GM11168 (cell line): ENCODE measurements around the gene DGKI.

Source experiments
- in situ Hi-C: fragments of 300-500 bp; cut with MboI; formaldehyde crosslinking; loops from one replicate; pipeline ENCODE4 v1.12.0; 2022; ENCODE audit warnings: low sequenced_read_pairs; ENCODE audit not compliant: unreplicated experiment

DGKI gene

DNA sequence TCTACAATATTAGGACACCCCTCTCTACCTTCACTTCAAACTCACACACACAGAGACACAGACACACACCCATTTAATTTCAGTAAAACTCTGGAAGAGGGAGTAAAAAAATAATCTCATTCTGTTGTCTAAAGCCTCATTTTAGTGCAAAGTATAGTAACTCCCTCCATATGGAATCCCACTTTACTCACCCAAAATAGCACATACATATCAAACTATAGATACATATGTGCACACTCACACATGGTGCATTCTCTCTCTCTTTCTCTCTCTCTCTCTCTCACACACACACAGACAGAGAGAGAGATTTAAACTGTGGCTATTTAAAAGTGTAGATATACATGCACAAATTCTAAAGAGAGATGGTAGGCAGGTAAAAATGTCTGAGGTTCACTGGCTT is 323.6 kb downstream of the DGKI start:
- in situ Hi-C loops = no loop called here

DNA sequence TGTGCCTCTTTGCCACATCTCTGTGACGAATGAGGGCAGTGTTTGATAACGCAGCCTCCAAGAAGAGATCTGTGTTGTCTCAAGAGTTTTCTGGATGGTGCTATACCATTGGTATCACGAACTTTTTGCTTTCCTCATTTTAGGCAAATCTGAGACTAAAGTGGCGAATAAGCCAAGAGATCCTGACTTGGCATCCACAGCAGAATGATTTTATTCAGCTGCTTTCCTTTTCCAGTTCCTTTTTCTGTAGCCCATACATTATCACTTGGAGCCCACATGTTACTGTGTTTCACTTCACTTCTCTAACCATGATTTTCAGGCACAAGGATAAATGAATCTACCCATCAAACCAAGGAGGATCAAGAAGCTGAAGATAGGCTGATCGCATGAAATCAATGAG is 325.3 kb downstream of the DGKI start:
- in situ Hi-C loops = no loop called here

DNA sequence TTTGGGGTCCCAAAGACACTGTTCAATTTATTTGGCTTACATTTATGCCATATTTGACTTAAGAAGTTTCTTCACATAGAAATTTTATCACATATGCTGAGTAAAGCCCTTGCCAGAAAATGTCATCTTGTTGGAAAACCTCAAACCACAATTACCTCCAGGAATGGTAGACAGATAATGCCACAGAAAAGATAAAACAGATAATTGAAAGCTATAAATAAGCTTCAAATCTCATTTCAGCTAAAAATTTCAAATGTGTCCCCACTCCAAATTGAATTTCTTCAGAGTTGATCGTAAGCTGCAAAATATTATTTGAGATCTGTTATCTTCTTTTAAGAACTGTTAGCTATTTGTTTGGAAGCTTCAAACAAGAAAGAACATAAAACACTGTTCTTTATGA is 326.8 kb downstream of the DGKI start:
- in situ Hi-C loops = no loop called here

DNA sequence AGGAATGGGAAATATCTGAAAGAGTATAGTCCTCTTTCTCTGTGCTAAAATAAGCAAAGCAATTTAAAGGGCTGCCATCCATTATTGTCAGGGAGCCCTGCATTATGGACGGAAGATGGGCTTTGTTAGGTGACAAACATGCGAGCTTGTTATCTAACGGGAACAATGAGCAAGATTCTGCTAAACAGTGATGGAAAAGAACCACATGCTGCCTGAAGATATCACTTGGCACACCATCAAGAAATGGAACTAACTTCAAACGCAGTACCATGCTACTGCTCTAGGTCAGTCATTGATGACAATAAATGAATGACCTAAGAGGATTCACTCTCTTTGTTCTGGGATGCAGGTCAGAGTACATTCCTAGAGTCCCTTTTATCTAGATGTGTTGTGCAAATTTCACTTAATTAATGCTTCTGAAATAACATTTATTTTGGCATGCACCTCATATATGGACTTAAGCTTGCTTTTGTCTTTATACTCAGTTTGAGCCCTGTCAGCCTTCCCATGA is 327.5 kb downstream of the DGKI start:
- in situ Hi-C loops = no loop called here

DNA sequence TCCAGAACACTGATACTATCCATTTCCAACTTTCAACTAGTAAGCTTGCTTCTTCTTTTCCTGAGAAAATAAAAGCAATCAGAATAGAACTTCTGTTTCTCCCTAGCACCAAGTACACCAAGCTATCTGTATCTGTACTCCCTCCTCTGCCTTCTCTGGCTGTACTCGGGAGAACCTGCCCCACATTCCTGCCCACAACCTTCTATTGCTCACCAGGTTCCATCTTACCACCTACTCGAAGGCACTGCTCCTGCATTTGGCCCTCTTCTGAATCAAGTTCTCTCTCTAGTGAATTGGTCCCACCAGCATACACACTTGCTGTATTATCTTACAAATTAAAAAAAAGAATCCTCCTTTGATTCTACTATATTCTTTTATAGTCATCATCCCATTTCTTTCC is 333.7 kb downstream of the DGKI start:
- in situ Hi-C loops = no loop called here

DNA sequence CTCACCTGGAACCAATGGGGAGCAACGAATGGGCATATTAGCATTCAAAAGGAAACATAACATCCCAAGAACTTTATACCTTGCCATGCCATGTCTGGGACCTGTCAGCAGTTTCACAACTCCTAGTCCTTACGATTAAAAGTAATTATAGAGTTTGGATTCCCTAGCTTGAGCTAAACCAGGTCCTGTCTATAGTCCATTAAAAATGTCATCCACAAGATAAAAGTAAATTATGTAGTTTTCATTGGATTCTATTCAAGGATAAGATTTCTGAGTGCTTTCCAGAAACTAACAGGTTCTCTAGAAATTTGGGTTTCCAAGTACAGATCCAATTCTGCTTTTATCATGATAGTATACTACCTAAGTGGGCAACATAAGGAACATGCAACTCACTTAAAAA is 339.7 kb downstream of the DGKI start:
- in situ Hi-C loops = no loop called here

DNA sequence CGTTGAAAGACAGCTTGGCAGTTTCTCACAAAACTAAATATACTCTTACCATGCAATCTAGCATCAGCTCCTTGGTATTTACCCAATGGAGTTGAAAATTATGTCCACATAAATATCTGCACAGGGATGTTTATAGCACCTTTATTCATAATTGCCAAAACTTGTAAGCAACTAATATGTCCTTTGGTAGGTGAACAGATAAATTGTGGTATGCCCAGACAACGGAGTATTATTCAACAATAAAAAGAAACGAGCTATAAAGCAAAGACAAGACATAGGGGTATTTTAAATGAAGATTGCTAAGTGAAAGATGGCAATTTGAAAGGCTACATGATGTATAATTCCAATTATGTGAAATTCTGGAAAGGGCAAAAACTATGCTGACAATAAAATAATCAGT is 340.7 kb downstream of the DGKI start:
- in situ Hi-C loops = no loop called here

DNA sequence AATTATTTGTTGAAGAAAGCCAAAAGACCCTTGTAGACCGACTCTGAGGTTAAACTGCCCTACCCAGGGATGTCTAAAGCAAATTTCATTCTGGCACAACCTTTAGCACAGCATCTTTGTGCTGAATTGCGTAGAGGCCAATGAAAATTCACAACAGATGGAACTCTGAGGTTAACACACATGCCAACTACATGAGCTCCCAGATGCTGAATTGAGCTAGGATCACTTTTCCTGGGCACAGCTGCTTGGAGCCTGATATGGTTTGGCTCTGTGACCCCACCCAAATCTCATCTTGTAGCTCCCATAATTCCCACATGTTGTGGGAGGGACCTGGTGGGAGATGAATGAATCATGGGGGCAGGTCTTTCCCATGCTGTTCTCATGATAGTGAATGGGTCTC is 345.2 kb downstream of the DGKI start:
- in situ Hi-C loops = no loop called here

DNA sequence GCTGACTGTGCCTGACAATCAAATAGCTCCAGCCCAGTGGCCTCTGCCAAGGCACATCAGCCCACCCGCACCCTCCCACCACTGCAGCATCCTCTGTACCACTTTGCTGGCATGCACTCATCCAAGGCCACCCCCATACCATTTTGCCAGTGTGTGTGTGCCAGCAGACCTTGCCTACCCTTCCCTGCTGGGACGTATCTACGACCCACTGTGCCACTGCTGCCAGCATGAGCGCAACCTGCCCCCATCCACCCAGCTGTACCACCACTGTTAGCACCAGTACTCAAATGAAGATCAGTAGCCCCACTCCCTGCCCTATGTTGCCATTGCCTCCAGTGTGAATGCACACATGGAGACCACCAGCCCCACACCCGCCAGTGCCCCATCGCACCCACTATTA is 353.9 kb downstream of the DGKI start:
- in situ Hi-C loops = no loop called here

DNA sequence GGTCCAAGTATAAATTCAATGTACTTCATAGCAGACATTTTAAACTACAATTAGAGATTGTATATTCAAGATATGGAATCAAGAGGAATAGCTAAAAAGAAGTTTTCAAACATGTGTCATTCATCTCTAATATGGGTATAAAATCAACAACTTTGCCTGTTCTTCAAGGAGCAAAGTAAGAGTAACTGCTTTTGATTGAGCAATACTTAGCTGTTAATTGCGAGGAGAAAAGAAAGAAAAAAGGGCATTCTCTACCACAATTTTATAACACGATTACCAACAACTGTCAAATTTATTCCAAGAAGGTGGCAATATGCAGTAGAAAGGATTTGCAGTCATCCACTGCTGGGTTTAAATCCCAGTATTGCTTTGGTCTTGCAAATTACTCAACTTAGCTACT is 356.9 kb downstream of the DGKI start:
- in situ Hi-C loops = no loop called here

DNA sequence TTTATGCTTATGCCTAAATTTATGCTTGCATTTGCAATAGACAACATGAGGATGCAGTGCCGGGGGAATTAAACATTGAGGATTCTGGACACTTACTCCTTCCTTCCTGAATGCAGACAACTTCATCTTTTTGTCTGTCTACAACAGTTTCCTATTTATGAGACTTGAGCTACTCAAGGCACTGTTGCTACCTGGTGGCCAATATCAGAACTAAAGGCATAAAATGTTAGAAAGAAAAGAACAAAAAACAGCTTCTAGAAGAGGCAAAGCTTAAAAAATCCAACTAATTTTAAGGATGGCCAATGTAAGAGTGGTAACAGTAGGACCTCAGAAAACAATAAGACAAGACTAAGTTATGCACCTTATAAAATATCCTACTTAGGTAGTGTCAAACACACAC is 358.7 kb downstream of the DGKI start:
- in situ Hi-C loops = no loop called here

DNA sequence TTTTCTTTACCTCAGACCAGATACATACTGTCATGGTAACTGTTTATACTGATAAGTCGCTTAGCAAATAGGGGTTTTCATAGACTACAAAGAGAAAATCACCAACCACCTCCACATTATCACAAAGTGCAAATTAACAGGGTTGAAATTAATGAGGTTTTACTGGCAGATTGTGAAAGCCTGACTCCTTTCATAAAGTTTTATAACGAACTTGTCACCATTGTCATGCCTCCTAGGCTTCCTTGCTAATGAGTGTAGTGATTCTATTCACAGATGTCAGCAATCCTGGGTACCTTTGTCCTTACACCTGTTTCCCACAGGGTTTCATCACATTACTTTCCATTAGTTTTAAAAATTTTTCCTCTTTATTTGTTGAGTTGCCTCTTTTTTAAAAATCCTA is 361.0 kb downstream of the DGKI start:
- in situ Hi-C loops = no loop called here

DNA sequence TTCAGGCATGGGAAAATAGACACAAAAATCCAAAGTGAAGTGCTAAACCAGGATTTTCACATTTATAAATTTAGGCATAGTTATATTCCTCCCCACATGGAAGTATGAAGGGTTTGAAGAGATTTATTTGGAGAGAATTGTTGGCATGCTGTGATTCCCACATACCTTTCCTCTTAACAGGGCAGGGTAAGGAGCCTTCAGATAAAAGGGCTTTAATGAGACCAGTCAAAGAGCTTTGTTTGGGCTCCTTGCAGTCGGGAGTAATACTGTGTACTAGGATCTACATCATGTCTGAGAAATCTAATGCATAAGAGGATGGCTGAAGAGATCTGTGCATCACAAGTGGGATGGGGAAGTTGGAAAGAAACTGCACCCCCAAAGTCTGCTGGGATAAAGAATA is 362.4 kb downstream of the DGKI start:
- in situ Hi-C loops = no loop called here

DNA sequence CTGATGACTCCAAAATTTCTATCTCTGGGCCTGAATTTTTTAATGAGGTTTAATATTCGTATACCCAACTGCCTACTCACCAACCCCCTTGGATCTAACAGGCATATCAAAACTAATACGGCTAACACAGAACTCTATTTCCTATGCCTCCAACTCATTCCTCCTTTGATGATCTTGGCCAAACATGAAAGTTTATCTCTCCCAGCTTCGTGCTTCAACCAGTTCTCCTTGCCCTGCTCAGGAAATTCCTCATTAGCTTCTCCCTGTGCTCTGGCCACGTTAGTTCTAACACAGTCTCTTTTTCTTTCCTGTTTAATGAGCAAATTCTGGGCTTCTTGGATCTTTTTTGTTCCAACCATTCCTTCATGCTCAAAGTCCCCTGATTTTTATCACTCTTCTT is 364.3 kb downstream of the DGKI start:
- in situ Hi-C loops = no loop called here

DNA sequence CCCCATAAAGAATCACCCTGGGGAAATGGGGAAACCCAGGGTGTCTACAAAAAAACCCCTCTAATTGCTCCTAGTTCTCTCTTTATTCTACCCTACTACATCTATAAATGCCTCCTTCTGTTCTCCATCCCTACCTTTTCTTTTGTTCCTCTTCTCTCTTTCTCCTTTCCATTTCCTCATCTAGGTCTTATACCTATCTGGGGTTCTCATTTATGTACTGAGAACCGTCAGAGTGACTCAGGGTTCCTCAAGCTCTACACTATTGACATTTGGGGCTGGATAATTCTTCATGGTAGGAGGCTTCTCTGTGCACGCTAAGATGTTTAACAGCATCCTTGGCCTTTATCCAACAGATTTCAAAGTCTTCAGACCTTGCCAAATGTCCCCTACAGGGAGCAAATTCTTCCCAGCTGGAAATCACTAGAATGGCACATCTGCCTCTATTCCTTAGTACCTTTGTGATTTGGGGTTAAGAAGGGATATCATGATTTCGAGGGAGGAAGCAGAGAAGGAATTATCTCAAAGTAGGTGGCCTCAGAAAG is 365.9 kb downstream of the DGKI start:
- in situ Hi-C loops = no loop called here

DNA sequence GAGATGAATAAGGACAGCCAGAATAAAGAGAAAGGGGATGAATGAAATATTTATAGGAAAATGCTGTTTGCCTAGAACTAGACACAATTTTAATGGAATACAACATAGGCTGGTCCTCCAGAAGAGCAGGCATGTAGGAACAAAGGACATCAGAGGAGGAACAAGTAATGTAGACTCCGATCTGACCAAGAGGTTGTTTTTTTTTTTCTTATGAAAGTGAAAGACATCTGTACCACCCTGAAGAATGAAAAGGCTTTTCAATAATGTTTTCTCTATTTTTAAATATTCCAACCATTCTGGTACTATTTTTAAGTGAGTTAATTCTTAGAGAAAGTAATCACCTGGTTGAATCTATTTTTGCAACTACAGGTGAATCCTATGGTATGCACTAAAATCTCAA is 366.4 kb downstream of the DGKI start:
- in situ Hi-C loops = no loop called here

DNA sequence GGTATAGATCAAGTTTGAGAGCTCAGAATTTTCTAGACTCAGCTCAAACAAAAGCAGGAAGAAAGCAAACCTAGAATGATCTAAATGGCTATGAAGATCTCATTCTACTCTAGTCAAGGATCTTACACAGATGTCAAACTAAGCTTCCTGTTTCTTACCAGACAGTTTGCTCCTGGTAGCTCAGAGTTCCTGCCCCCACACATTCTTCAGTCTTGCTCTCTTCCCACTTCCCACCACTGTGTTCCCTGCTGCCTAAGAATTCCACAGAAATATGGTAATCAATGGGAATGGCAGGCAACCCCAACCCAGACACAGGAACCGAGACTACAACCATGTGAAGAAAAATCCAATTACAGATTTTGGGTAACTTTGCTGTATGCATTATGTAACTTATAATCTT is 369.8 kb downstream of the DGKI start:
- in situ Hi-C loops = no loop called here

DNA sequence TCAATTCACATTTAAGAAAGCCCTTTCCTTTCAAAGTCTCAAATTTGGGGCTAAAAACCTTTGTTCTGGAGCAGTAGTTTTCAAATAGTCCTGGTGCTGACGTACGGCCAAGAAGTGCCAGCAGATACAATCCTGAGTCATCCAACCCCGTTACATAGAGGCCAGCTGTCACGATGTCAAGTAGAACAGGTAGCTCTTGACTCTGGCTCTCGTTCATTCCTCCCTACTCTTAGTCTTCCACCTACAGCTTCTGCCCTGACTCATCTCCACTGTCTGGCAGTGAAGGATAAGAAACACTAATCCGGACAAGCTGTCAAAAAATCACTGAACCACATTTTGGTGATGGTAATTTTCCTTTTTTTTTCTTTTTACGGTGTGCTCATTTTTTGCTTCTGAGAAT is 370.8 kb downstream of the DGKI start:
- in situ Hi-C loops = no loop called here

DNA sequence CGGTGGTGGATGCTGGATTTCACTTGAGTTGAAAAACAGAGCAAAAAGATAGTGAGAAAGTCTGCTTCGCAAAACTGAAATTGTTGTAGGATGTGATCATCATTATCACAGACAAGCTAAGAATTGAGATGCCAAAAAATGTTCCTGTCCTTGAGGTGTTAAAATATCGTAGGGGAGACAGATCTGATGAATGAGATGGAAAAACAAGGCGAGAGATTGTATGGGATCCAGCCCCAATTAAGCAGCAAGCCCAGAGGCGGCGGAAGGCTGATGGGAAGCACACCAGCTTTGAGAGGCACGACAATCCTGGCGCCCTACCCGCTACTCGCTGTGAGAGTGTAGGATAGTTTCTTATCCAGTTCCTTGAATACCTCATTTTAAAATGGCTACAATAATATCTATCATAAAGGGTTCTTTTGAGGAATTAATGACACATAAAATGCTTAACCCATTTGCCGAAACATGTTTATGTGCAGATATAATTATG is 372.2 kb downstream of the DGKI start:
- in situ Hi-C loops = no loop called here

DNA sequence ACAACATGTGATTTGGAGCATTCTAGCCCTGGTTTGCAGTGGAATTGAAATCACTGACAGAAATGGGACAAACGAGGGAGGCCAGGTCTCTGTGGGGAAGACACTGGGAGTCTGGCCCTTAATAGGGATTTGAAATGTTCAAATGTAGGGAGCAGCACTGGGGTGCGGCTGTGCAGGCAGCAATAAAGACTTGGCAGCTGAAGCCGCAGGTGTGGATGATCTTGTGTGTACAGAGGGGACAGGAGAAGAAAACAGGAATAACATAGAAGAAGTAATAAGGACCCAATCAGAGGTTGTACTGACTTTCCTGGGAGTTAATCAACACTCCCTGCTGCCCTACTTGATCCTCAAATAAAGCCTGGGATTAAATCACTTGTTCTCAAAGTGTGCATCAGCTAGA is 375.6 kb downstream of the DGKI start:
- in situ Hi-C loops = no loop called here

DNA sequence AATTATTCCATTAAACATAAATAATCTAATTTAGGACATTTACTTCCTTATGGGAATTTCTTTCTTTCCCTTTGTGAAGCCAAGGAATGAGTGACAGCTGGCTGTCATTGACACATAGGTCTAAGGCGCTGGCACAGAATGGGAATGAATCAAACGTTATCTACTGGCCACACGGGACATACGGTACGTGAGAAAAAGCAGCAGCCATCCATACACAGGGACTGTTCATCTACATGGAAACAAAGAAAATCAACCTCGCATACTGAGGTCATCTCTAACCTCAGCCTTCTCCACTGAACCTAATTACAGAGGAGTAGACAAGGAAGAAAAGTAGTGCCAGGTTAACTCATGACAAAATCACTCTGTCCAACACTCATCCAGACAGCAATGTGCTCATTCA is 376.9 kb downstream of the DGKI start:
- in situ Hi-C loops = no loop called here

DNA sequence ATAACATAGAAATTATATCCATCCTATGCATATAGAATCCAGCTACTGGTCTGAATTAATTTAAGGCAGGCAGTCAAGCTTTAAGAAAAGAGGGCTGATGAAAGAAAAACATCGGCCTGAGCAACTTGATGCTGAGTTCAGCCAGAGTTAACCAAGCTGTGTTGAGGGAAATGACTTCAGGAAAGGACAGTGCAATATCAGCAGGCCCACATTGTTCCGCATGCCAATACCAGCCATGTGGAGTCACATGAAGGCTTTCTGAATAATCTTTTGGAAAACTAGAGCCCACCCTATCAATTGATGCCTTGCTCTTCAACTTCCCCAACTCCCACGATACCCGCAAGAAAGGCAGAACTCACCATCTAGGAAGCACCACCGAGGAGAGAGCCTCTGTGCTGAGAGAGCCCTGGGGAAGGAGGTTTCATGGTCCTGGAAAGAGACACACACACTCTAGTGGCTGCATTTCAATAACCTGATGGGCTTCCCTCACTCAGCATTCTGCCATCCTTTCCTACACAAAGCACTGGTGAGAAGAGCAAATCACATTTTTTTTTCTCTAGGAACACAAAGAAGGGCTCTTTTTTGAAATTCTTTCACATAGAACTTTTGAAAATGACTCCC is 377.5 kb downstream of the DGKI start:
- in situ Hi-C loops = no loop called here
